BLaER1 (cell line): Measurements from ENCODE around the gene ANKRD63.

Experiments used
- H3K27ac ChIP-seq: shearing (Covaris generic); formaldehyde crosslinking; 2 replicates; pipeline ENCODE4 v1.8.1; 2022
- H3K27me3 ChIP-seq: shearing (Covaris generic); formaldehyde crosslinking; 2 replicates; pipeline ENCODE4 v1.8.1; 2022
- H3K36me3 ChIP-seq: shearing (Covaris generic); formaldehyde crosslinking; 2 replicates; pipeline ENCODE4 v1.8.1; 2022
- H3K4me1 ChIP-seq: shearing (Covaris generic); formaldehyde crosslinking; 2 replicates; pipeline ENCODE4 v1.8.1; 2022
- H3K4me2 ChIP-seq: shearing (Covaris generic); formaldehyde crosslinking; 2 replicates; pipeline ENCODE4 v1.8.1; 2022
- H3K4me3 ChIP-seq: shearing (Covaris generic); formaldehyde crosslinking; 2 replicates; pipeline ENCODE4 v1.8.1; 2022
- H3K9ac ChIP-seq: shearing (Covaris generic); formaldehyde crosslinking; 2 replicates; pipeline ENCODE4 v1.8.1; 2022
- H3K9me3 ChIP-seq: shearing (Covaris generic); formaldehyde crosslinking; 2 replicates; pipeline ENCODE4 v1.8.1; 2022
- H4K20me1 ChIP-seq: shearing (Covaris generic); formaldehyde crosslinking; 2 replicates; pipeline ENCODE4 v1.8.1; 2022
- Cebpa-rat ChIP-seq: shearing (Covaris generic); IDR thresholded peaks from 2 replicates; pipeline ENCODE4 v1.8.1; 2022

ANKRD63 gene

GRCh38 chr15:40287968-40288367 lies 5.1 kb upstream of the ANKRD63 start:
- Histone ChIP-seq H3K9ac (no peak overlapping the region), H3K9me3 (no peaks in the 10 kb centered on the region), H3K4me1 (peaks cover 20% of the 10 kb centered on the region), H3K27me3 (peaks cover 27% of the 10 kb centered on the region), H4K20me1 (peaks cover 14% of the 10 kb centered on the region; the same call in 1 of the 2 replicates), H3K4me2 (no peak overlapping the region), H3K36me3 (peaks cover 20% of the 10 kb centered on the region; the same call in 1 of the 2 replicates), H3K27ac (no peak overlapping the region), H3K4me3 (no peak overlapping the region)
- TF ChIP-seq Cebpa-rat, result no peak

DNA sequence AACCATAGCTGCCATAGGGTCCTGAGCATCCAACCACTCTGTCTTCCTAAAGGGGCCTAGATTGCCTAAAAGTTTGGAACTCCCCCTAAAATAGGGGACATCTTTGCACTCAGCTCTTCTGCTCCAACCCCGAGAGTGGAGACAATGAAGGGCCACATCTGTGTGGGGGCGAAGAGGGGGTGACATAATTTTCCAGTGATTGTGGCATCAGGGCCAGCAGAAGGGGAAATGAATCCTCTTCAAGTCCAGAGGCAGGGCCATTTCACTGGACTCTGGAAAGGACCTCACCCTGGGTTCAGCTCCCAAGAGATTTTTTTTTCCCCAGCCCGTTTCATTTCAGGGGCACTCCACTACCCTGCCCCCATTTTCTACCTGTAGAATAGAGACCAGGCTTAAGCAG lies 4.6 kb upstream of the ANKRD63 start:
- no peak overlapping the region for H3K9ac ChIP-seq
- no peaks in the 10 kb centered on the region for H3K9me3 ChIP-seq
- H3K4me3 ChIP-seq, result no peak overlapping the region
- no peak overlapping the region for H3K4me2 ChIP-seq
- H4K20me1 ChIP-seq, result peaks cover 14% of the 10 kb centered on the region; the same call in 1 of the 2 replicates
- no peak overlapping the region for H3K27ac ChIP-seq
- peaks cover 20% of the 10 kb centered on the region; the same call in 1 of the 2 replicates for H3K36me3 ChIP-seq
- no peak for TF ChIP-seq Cebpa-rat
- peaks cover 24% of the 10 kb centered on the region for H3K4me1 ChIP-seq
- peaks cover 32% of the 10 kb centered on the region for H3K27me3 ChIP-seq

- peaks cover 39% of the 10 kb centered on the region for H3K27me3 ChIP-seq
- H3K9ac ChIP-seq, result no peak overlapping the region
- no peak overlapping the region for H3K27ac ChIP-seq
- H3K4me3 ChIP-seq, result no peak overlapping the region
- no peak overlapping the region for H3K4me2 ChIP-seq
- peaks cover 14% of the 10 kb centered on the region; the same call in 1 of the 2 replicates for H3K36me3 ChIP-seq
- peaks cover 31% of the 10 kb centered on the region for H3K4me1 ChIP-seq
- H3K9me3 ChIP-seq, result no peaks in the 10 kb centered on the region
- TF ChIP-seq Cebpa-rat, result no peak
- peaks cover 18% of the 10 kb centered on the region for H4K20me1 ChIP-seq
These were observed 3.9 kb upstream of the ANKRD63 start for GRCh38 chr15:40286794-40287193.

- H3K27ac ChIP-seq, result no peak overlapping the region
- H3K9ac ChIP-seq, result no peak overlapping the region
- TF ChIP-seq Cebpa-rat, result no peak
- H3K4me2 ChIP-seq, result no peak overlapping the region
- H3K36me3 ChIP-seq, result peaks cover 12% of the 10 kb centered on the region; the same call in 1 of the 2 replicates
- peaks cover 46% of the 10 kb centered on the region for H3K27me3 ChIP-seq
- peaks cover 25% of the 10 kb centered on the region for H4K20me1 ChIP-seq
- H3K9me3 ChIP-seq, result no peaks in the 10 kb centered on the region
- peaks cover 38% of the 10 kb centered on the region for H3K4me1 ChIP-seq
- no peak overlapping the region for H3K4me3 ChIP-seq
These were observed 3.2 kb upstream of the ANKRD63 start for GRCh38 chr15:40286061-40286532.

GRCh38 chr15:40285554-40286011 lies 2.7 kb upstream of the ANKRD63 start:
- H3K27me3 ChIP-seq, result peaks cover 51% of the 10 kb centered on the region
- H3K4me2 ChIP-seq, result no peak overlapping the region
- H4K20me1 ChIP-seq, result peaks cover 30% of the 10 kb centered on the region
- H3K4me1 ChIP-seq, result peaks cover 38% of the 10 kb centered on the region
- no peak overlapping the region for H3K9ac ChIP-seq
- no peak overlapping the region for H3K4me3 ChIP-seq
- H3K36me3 ChIP-seq, result peaks cover 12% of the 10 kb centered on the region; the same call in 1 of the 2 replicates
- TF ChIP-seq Cebpa-rat, result no peak
- no peak overlapping the region for H3K27ac ChIP-seq
- H3K9me3 ChIP-seq, result no peaks in the 10 kb centered on the region

- no peak for TF ChIP-seq Cebpa-rat
- Histone ChIP-seq H3K4me1 (peaks cover 34% of the 10 kb centered on the region), H3K9ac (no peak overlapping the region), H3K9me3 (no peaks in the 10 kb centered on the region), H3K4me3 (no peak overlapping the region), H3K27ac (no peak overlapping the region), H3K4me2 (no peak overlapping the region), H3K36me3 (peaks cover 12% of the 10 kb centered on the region; the same call in 1 of the 2 replicates), H4K20me1 (peaks cover 34% of the 10 kb centered on the region), H3K27me3 (peaks cover 56% of the 10 kb centered on the region)
These were observed 2.3 kb upstream of the ANKRD63 start for GRCh38 chr15:40285151-40285550.

- Histone ChIP-seq H3K27ac (no peak overlapping the region), H4K20me1 (peaks cover 35% of the 10 kb centered on the region), H3K4me2 (peak overlapping the region; percentile 100), H3K4me1 (peaks cover 36% of the 10 kb centered on the region), H3K9me3 (no peaks in the 10 kb centered on the region), H3K27me3 (peaks cover 65% of the 10 kb centered on the region), H3K9ac (peak overlapping the region; percentile 58; the same call in 1 of the 2 replicates), H3K36me3 (peaks cover 6% of the 10 kb centered on the region; the same call in 1 of the 2 replicates), H3K4me3 (peak overlapping the region; percentile 73)
- TF ChIP-seq Cebpa-rat, result no peak
These were observed 894 bp upstream of the ANKRD63 start for GRCh38 chr15:40283615-40284300.

- H3K4me2 ChIP-seq, result peak overlapping the region; percentile 100
- no peaks in the 10 kb centered on the region for H3K36me3 ChIP-seq
- peaks cover 35% of the 10 kb centered on the region for H4K20me1 ChIP-seq
- no peaks in the 10 kb centered on the region for H3K9me3 ChIP-seq
- H3K4me1 ChIP-seq, result peaks cover 50% of the 10 kb centered on the region
- H3K4me3 ChIP-seq, result peak overlapping the region; percentile 73
- no peak for TF ChIP-seq Cebpa-rat
- H3K27me3 ChIP-seq, result peaks cover 72% of the 10 kb centered on the region
- H3K9ac ChIP-seq, result peak overlapping the region; percentile 58; the same call in 1 of the 2 replicates
- H3K27ac ChIP-seq, result no peak overlapping the region
These were observed 556 bp downstream of the ANKRD63 start for GRCh38 chr15:40282147-40282868.

- peaks cover 72% of the 10 kb centered on the region for H3K27me3 ChIP-seq
- H3K27ac ChIP-seq, result no peak overlapping the region
- peak overlapping the region; percentile 73 for H3K4me3 ChIP-seq
- H4K20me1 ChIP-seq, result peaks cover 32% of the 10 kb centered on the region
- H3K9ac ChIP-seq, result peak overlapping the region; percentile 58; the same call in 1 of the 2 replicates
- peak overlapping the region; percentile 100 for H3K4me2 ChIP-seq
- no peak for TF ChIP-seq Cebpa-rat
- no peaks in the 10 kb centered on the region for H3K36me3 ChIP-seq
- peaks cover 55% of the 10 kb centered on the region for H3K4me1 ChIP-seq
- H3K9me3 ChIP-seq, result no peaks in the 10 kb centered on the region
These were observed 1.1 kb downstream of the ANKRD63 start for GRCh38 chr15:40281801-40282146.
